Lower lobe of right lung (tissue), 2 donors: Measurements from ENCODE around the gene WLS. TPM values are rescaled to one million over a fixed set of nuclear protein-coding genes. Genes with fewer than 3 reads are reported as not detected.

ENCODE experiments used
- ATAC-seq, 2 donors: fragments of 200-7000 bp; cut with Tn5 transposase; one replicate each; pipeline ENCODE4 v1.9.1; 2020 to 2022; ENCODE audit warnings: mild to moderate bottlenecking in 2 of 2, moderate library complexity in 2 of 2
- DNase-seq: peaks from one replicate; pipeline ENCODE4 v3.0.0-alpha.2; 2020
- H3K27ac ChIP-seq: fragments of 200-600 bp; one replicate; pipeline ENCODE4 v1.8.0; 2022
- H3K27me3 ChIP-seq: fragments of 200-600 bp; one replicate; pipeline ENCODE4 v1.8.0; 2022; ENCODE audit warnings: low read depth
- H3K36me3 ChIP-seq: fragments of 200-600 bp; one replicate; pipeline ENCODE4 v1.8.0; 2022; ENCODE audit warnings: mild to moderate bottlenecking
- H3K4me1 ChIP-seq: fragments of 200-600 bp; one replicate; pipeline ENCODE4 v1.8.0; 2022
- H3K4me3 ChIP-seq: fragments of 200-600 bp; one replicate; pipeline ENCODE4 v1.8.0; 2022; ENCODE audit warnings: mild to moderate bottlenecking
- H3K9me3 ChIP-seq: fragments of 200-600 bp; one replicate; pipeline ENCODE4 v1.8.0; 2022
- intact Hi-C: fragments of 100-400 bp; cut with DNase I; formaldehyde crosslinking; loops from one replicate; pipeline ENCODE4 v1.11.0; 2022
- total RNA-seq: library from RNA; stranded (reverse); fragmentation: NEBNext Ultra II Directional; extraction: Animal tissue kit (Norgen Biotek cat#: 25700); gene quantifications from one replicate; pipeline ENCODE4 v1.2.1, GENCODE V29; 2021
- TF ChIP-seq, protein P1 (sequence below): fragments of 200-600 bp; IDR thresholded peaks from one replicate; pipeline ENCODE4 v1.8.0; 2022; ENCODE audit warnings: antibody characterized with exemption, mild to moderate bottlenecking
- donor health status: DM: no; HTN: yes; CAD: no; lungs with severe emphysema.

The WLS gene
- total RNA-seq, 1 donor from 2014 or later, result 85.2 TPM

DNA sequence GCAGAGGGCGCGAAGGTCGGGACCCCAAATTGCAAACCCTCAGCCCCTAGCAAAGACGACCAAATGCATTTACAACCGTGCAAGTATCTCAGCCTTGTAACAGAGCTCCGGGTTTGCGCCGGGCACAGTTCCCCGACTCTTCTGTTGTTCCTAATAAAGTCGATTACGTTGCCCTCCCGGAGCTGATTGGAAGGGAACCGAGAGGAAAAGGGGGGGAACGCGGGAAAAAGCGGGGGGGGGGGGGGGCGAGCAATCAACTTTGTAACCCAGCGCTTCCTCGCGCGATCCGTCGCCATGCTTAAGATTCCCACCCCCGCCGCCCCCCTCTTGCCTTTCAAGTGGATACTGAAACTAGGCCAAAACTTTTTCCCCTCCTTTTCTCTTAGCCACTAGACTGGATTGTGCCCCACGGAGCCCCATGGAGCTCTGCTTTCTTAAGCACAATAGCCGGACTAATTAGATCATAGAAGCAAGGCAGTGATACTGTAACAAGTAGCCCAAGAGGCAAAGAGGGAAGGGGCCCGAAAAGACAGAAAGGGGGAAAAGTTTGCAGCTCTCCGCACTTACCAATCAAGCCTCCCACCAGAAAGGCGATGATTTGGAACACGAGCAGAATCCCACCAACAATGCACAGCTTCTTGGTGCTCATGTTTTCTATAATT, 565 bp downstream of the WLS start:
- TF ChIP-seq, protein P1, sequence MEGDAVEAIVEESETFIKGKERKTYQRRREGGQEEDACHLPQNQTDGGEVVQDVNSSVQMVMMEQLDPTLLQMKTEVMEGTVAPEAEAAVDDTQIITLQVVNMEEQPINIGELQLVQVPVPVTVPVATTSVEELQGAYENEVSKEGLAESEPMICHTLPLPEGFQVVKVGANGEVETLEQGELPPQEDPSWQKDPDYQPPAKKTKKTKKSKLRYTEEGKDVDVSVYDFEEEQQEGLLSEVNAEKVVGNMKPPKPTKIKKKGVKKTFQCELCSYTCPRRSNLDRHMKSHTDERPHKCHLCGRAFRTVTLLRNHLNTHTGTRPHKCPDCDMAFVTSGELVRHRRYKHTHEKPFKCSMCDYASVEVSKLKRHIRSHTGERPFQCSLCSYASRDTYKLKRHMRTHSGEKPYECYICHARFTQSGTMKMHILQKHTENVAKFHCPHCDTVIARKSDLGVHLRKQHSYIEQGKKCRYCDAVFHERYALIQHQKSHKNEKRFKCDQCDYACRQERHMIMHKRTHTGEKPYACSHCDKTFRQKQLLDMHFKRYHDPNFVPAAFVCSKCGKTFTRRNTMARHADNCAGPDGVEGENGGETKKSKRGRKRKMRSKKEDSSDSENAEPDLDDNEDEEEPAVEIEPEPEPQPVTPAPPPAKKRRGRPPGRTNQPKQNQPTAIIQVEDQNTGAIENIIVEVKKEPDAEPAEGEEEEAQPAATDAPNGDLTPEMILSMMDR, result no peak
- H3K4me1 ChIP-seq, result peaks cover 9% of the 10 kb centered on the region
- intact Hi-C loops, result no loop called here
- ATAC-seq (peak; percentile 69 to 76), DNase-seq (peak; percentile 77)
- H3K27me3 ChIP-seq, result no peaks in the 10 kb centered on the region
- peak overlapping the region; percentile 79 for H3K27ac ChIP-seq
- H3K36me3 ChIP-seq, result no peaks in the 10 kb centered on the region
- peak overlapping the region; percentile 84 for H3K4me3 ChIP-seq
- H3K9me3 ChIP-seq, result no peaks in the 10 kb centered on the region

DNA sequence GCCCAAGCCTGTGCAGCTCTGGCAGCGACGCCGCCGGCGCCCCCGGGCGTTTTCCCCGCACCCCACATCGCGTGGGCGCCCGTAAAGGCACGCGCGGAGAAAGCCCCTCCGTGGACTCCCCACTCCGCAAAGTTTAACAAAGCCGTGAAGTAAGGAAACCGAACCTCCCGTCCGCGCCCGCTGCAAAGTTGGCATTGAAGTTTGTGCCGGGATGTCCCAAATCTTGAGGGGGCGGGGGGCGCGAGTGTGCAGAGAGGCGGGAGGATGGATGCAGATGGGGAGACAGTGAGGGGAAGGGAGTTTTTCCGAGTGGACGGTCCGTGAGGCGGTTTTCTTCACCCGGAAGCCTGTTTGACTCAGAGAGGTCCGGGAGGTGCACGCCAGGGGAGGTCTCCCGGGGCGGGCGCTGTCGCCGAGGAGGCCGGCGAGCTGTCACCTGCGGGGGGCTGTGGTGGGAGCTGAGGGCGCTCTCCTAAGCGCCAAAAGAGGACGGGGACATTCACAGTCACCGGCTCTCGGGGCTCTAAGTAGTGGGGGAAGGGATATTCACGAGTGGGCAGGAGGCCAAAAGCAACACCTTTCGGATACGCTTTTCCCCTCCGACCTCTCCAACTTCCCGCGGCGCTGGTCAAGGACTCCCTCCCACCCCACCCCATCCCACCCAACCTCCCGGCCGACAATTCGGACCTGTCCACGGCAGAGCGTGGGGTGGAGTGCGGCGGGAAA, 1.3 kb downstream of the WLS start:
- intact Hi-C loops, result no loop called here
- Histone ChIP-seq H3K36me3 (no peaks in the 10 kb centered on the region), H3K27ac (peak overlapping the region; percentile 79), H3K4me1 (peaks cover 9% of the 10 kb centered on the region), H3K27me3 (no peaks in the 10 kb centered on the region), H3K9me3 (no peaks in the 10 kb centered on the region), H3K4me3 (peak overlapping the region; percentile 84)
- DNase-seq (peak; percentile 53), ATAC-seq (peak; percentile 63 to 69)
- TF ChIP-seq, protein P1, result no peak

DNA sequence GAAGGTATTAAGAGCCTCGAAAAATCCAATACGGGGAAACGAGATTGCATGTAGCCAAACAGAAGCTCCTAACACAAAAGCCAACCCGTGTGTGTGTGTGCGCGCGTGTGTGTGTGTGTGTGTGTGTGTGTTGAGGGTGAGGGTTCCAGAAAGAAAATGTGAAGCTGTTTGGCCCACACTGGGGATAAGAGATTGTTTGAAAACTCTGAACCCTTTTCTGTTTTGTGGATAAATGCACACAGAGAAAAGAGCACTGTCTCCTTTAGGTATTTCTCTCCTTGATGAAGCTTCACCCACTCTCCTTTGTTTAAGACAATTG, 1.9 kb downstream of the WLS start:
- intact Hi-C loops, result no loop called here
- Histone ChIP-seq H3K4me1 (peaks cover 9% of the 10 kb centered on the region), H3K27ac (peak overlapping the region; percentile 79), H3K27me3 (no peaks in the 10 kb centered on the region), H3K9me3 (no peaks in the 10 kb centered on the region), H3K36me3 (no peaks in the 10 kb centered on the region), H3K4me3 (peak overlapping the region; percentile 84)
- TF ChIP-seq, protein P1, result no peak
- DNase-seq, result no peak
- ATAC-seq, result no peak

DNA sequence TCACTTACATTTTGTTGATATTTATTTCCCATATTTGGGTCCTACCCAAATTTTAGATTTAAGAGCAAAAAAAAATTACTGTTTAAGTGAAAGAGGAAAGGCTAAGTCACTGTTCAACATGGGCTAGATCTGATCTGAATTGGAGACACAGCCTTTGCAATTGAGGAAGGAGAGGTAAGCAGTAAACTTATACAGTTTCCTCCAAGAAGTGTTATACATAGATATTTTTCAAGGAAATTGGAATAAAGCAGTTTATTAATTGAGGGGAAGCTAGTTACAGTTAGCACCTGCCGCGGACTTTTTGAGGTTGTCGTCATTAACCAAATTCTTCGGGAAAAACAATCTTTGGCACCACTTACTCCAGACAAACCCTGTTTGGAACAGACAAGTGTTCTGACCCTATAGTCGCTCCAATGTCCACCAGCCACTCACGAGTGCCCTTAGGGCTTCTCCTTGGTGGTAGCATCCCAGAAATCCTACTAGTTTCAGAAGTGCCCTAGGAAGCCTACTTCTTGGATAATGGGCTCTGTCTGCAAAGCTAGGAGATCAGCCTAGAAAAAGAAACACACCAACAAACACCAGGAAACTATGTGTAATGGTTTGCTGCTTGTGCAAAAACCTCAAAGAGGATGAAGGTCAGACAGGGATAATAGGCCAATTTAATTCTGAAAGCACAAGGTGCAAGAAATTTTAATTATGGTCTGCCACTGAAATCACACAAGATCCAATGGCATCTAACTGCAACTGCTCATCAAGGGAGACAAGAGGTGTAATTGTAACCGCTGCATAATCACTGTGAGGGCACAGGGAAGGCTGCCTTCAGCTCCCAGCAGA, 2.5 kb downstream of the WLS start:
- no peaks in the 10 kb centered on the region for H3K27me3 ChIP-seq

DNA sequence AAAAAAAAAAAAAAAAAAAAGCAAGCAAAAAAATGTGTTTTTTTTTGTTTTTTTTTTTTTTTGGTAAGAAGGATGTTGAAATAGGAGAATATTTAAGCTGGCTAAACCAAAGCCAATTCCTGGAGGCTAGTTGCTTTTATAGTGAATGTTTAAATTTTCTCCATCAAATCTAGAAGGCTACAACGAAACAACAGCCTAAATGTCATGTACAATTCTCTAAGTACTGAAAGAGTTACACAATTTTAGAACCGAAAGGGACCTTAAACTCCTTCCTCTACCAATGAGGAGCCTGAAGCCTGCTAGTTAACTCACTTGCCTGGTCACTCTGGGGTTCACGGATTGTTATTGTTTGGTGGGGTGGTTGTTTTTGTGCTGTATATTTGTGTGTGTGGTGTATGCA, 3.5 kb downstream of the WLS start:
- intact Hi-C loops, result no loop called here
- ATAC-seq (no peak), DNase-seq (no peak)
- H3K4me3 ChIP-seq, result no peak overlapping the region
- no peaks in the 10 kb centered on the region for H3K9me3 ChIP-seq
- no peaks in the 10 kb centered on the region for H3K27me3 ChIP-seq
- H3K36me3 ChIP-seq, result no peaks in the 10 kb centered on the region
- TF ChIP-seq, protein P1, result no peak
- H3K4me1 ChIP-seq, result peaks cover 9% of the 10 kb centered on the region
- no peak overlapping the region for H3K27ac ChIP-seq

More for the DNA sequence above, 2.5 kb downstream of the WLS start:
- no peak for DNase-seq
- intact Hi-C loops, result no loop called here
- no peak for ATAC-seq
- Histone ChIP-seq H3K27ac (peak overlapping the region; percentile 25), H3K4me3 (peak overlapping the region; percentile 84), H3K4me1 (peaks cover 9% of the 10 kb centered on the region), H3K36me3 (no peaks in the 10 kb centered on the region), H3K9me3 (no peaks in the 10 kb centered on the region)
- TF ChIP-seq, protein P1, result no peak
